ENCODE data around the gene RNF213. TPM values are rescaled to one million over a fixed set of nuclear protein-coding genes. Genes with fewer than 3 reads are reported as not detected.

The RNF213 gene
- total RNA-seq, 1 experiment from 2014 or later: 44.5 TPM

GRCh38 chr17:80323982-80324381 lies 63.3 kb downstream of the RNF213 start:
- peaks cover 8 to 9% of the 10 kb centered on the region in 2 experiments; a peak in 2 of 4 replicates for H3K36me3 ChIP-seq (ENCODE audit: control insufficient read depth in 1 of 2, insufficient read depth in 2 of 2, low read length in 2 of 2)
- no peaks in the 10 kb centered on the region for H4K20me1 ChIP-seq (ENCODE audit: insufficient read depth)
- CTCF ChIA-PET: no interaction called here

GRCh38 chr17:80327518-80327917 lies 66.9 kb downstream of the RNF213 start:
- RAD21 ChIA-PET (ENCODE audit: low non-redundant PET in 1 of 2, low total read pairs in 2 of 2, uncharacterized antibody in 2 of 2, unreplicated experiment in 2 of 2): no interaction called here
- Histone ChIP-seq H3K36me3 (ENCODE audit: control insufficient read depth in 1 of 2, insufficient read depth in 2 of 2, low read length in 2 of 2) (peaks cover 7 to 11% of the 10 kb centered on the region in 2 experiments; a peak in 3 of 4 replicates), H3K4me2 (ENCODE audit: low read length) (no peak overlapping the region), H2AFZ (ENCODE audit: low read depth, low read length, poor library complexity, severe bottlenecking) (no peak overlapping the region), H3K27me3 (ENCODE audit: insufficient read depth, low read length) (no peaks in the 10 kb centered on the region), H3K9me2 (ENCODE audit: insufficient read depth) (no peaks in the 10 kb centered on the region), H3K4me1 (ENCODE audit: control insufficient read depth in 1 of 2, insufficient read depth in 2 of 2, low read length in 2 of 2) (no peaks in the 10 kb centered on the region), H3K79me2 (ENCODE audit: insufficient read depth, low read length) (no peaks in the 10 kb centered on the region), H3K9ac (ENCODE audit: low read length) (no peak overlapping the region), H4K20me1 (ENCODE audit: insufficient read depth) (no peaks in the 10 kb centered on the region), H3K27ac (ENCODE audit: low read depth, low read length) (no peak overlapping the region), H3K4me3 (replicated peaks in 1 of 2; ENCODE audit: low read depth in 1 of 2, low read length in 2 of 2) (no peak overlapping the region), H3K9me3 (ENCODE audit: control insufficient read depth in 1 of 2, insufficient read depth in 1 of 2, low read depth in 1 of 2, low read length in 2 of 2) (no peaks in the 10 kb centered on the region)
- TF ChIP-seq CTCF (IDR thresholded peaks at IDR 0.05 in 2 of 3, conservative IDR thresholded peaks at IDR 0.05 in 1 of 3; ENCODE audit: borderline replicate concordance in 1 of 3, insufficient read depth in 1 of 3, low read depth in 2 of 3, low read length in 2 of 3) (no peak), CEBPB (IDR thresholded peaks at IDR 0.05; ENCODE audit: low read depth) (no peak), EZH2phosphoT487 (IDR thresholded peaks at IDR 0.05; ENCODE audit: borderline replicate concordance) (no peak), ZNF274 (IDR thresholded peaks at IDR 0.05; ENCODE audit: low read depth, low read length) (no peak), ZFX (IDR thresholded peaks at IDR 0.05) (peak; percentile 11; the same call in 1 of the 2 replicates), ELF1 (IDR thresholded peaks at IDR 0.05; ENCODE audit: borderline replicate concordance, low read depth) (no peak), POLR2A (IDR thresholded peaks at IDR 0.05; ENCODE audit: borderline replicate concordance, extremely low read depth, insufficient read depth, insufficient read length) (no peak)
- DNase-seq (ENCODE audit: low read depth, low spot score): no peak
- no peak for ATAC-seq
- POLR2A ChIA-PET: no interaction called here
- intact Hi-C loops (cut with micrococcal nuclease): no loop called here
- CTCF ChIA-PET: no interaction called here
- BruUV-seq (replicated peaks): no TSS peak

More at GRCh38 chr17:80323982-80324381, 63.3 kb downstream of the RNF213 start:
- BruUV-seq (replicated peaks): no TSS peak
- TF ChIP-seq TCF7L2 (IDR thresholded peaks at IDR 0.05; ENCODE audit: borderline replicate concordance, extremely low read depth, insufficient read depth, insufficient read length): no peak
- ATAC-seq (no peak), DNase-seq (ENCODE audit: low read depth, low spot score) (no peak)
- Histone ChIP-seq H3K27ac (ENCODE audit: low read depth, low read length) (no peak overlapping the region), H3K4me1 (ENCODE audit: control insufficient read depth in 1 of 2, insufficient read depth in 2 of 2, low read length in 2 of 2) (no peaks in the 10 kb centered on the region), H3K9me2 (ENCODE audit: insufficient read depth) (no peaks in the 10 kb centered on the region), H3K9ac (ENCODE audit: low read length) (no peak overlapping the region), H3K4me2 (ENCODE audit: low read length) (no peak overlapping the region), H3K79me2 (ENCODE audit: insufficient read depth, low read length) (no peaks in the 10 kb centered on the region), H3K9me3 (ENCODE audit: control insufficient read depth in 1 of 2, insufficient read depth in 1 of 2, low read depth in 1 of 2, low read length in 2 of 2) (no peaks in the 10 kb centered on the region), H2AFZ (ENCODE audit: low read depth, low read length, poor library complexity, severe bottlenecking) (no peak overlapping the region), H3K27me3 (ENCODE audit: insufficient read depth, low read length) (no peaks in the 10 kb centered on the region), H3K4me3 (replicated peaks in 1 of 2; ENCODE audit: low read depth in 1 of 2, low read length in 2 of 2) (no peak overlapping the region)
- ChIA-PET RAD21 (ENCODE audit: low non-redundant PET in 1 of 2, low total read pairs in 2 of 2, uncharacterized antibody in 2 of 2, unreplicated experiment in 2 of 2) (no interaction called here), POLR2A (no interaction called here)
- intact Hi-C loops (cut with micrococcal nuclease): no loop called here
